Measurements from ENCODE around the gene ESRRG. TPM values are rescaled to one million over a fixed set of nuclear protein-coding genes. Genes with fewer than 3 reads are reported as not detected.

The ESRRG gene
- total RNA-seq: not detected in 2 replicates

DNA sequence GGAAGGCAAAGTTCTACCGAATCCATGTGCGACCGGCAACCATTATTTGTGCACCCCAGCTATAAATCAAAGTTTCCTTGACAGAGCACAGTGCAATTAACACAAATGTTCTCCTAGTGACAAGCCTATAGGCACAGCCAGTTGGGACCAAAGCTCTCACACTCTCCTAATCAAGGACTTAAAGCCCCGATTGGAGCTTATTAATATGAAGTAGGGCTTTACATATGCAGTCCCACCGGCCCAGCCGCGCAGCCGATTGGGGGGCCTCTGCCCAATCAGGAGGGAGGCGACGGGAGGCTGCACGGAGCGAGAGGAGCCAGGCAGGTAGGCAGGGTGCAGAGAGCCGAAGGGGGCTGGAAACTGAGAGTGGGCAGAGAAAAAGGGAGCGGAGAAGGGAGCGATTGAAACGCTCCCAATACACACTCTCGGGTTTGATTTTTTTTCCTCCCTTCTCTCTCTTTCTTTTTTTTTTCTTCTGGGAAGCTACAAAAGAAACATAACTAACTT lies at the start of gene ESRRG:
TSS of gene ESRRG (minus strand) at position 156 of the 507 bp plus-strand sequence. CDS start at position 26, 130 bp downstream.

All from mammary microvascular endothelial cell (primary cell).